ENCODE results near the gene BNIP5.
"Not testable (repeated sequence)": the region's sequence is repeated elsewhere in the genome, so short reads cannot be mapped to it uniquely, and the experiment has no call there.

The BNIP5 gene

DNA sequence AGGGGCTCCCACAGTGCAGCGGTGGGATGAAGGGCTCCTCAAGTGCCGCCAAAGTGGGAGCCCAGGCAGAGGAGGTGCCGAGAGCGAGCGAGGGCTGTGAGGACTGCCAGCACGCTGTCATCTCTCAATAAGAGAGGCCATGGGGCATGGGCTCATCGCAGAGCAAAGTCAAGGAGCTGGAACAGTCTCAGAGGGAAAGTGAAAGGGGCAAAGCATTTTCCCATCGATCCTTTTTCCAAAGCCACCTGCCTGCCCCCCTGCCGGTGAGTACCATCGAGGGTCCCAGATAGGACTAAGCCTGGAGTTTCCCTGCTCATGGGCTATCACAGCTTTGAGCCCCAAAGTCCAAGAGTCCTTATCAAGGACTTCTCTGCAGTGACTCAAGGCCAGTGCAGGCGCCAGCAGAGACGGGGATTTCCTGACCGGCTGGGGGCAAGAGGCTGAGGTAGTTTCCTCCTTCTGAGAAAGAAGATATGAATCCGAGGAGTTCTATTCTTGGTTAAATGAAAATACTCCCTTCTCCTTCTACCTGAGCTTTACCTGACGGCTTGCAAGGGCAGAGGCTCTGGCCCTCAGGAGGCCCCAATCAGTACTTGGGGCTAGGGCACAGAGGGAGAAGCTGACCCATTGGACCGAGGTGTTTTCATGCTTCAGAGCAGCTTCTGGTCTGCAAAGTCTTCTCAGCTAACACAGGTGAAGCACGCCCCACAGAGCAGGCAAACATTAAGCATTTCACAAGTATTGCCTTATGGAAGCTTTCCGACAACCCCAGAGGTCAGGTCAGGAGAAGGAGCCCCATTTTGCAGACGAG is 28.2 kb upstream of the BNIP5 start:
- no peak for DNase-seq

DNA sequence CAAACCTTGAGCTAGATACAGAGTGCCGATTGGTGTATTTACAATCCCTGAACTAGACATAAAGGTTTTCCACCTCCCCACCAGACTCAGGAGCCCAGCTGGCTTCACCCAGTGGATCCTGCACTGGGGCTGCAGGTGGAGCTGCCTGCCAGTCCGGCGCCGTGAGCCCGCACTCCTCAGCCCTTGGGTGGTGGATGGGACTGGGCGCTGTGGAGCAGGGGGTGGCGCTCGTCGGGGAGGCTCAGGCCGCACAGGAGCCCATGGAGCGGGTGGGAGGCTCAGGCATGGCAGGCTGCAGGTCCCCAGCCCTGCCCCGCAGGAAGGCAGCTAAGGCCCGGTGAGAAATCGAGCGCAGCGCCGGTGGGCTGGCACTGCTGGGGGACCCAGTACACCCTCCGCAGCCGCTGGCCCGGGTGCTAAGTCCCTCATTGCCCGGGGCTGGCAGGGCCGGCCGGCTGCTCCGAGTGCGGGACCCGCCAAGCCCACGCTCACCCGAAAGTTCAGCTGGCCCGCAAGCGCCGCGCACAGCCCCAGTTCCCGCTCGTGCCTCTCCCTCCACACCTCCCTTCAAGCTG is 27.5 kb upstream of the BNIP5 start:
- DNase-seq: not testable (repeated sequence)

DNA sequence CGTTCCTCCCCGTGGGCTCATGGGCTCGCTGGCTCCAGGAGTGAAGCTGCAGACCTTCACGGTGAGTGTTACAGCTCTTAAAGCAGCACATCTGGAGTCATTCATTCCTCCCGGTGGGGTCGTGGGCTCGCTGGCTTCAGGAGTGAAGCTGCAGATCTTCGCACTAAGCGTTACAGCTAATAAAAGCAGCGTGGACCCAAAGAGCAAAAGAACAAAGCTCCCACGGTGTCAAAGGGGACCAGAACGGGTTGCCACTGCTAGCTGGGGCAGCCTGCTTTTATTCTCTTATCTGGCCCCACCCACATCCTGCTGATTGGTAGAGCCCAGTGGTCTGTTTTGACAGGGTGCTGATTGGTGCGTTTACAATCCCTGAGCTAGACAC is 26.7 kb upstream of the BNIP5 start:
- DNase-seq: not testable (repeated sequence)

DNA sequence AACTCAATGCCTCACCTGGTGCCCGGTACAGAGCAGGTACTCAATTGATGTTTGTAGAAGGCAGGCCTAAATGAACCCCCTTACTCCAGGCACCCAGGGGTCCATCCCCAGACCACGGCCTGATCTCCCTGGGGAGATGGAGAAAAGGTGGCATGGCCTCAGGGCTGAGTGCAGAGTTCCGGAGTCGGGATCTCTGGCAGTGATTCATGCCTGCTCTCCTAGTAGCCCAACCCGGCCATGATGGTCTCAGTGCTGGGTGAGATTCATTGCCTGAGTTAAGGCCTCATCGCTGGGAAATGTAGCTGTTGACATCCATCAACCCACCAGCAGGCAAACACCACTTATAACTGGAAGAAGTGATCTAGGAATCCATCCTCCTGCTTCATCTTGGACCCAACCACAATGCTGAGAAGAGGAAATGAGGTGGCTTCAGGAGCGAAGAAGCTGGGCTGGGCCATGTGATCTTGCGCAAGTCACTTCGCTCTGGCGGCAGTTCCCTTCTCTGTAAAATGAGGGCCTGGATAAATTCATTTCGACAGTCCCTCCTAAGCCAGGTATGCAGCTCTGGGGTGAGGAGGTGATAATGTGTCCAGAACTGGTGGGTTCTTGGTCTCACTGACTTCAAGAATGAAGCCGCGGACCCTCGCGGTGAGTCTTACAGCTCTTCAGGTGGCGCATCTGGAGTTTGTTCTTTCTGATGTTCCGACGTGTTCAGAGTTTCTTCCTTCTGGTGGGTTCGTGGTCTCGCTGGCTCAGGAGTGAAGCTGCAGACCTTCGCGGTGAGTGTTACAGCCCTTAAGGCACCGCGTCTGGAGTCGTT is 26.1 kb upstream of the BNIP5 start:
- DNase-seq: no peak

DNA sequence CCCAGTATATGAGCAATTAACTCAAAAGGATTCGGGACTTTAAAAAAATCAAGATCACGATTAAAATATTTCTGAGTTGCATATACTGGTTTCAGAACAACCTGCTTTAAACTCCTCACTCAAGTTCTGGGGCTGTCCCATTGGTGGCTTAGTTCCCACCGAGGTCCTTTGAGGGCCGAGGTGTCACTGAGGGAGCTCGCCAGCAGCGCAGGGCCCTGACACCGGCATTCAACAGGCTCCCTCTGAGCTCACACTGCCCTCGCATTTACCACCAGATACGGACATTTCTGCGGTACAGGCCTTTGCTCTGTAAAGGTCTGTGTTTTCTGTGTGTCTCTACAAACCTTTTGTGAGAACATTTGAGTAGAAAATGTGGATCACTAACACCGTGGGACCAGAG is 24.4 kb upstream of the BNIP5 start:
- DNase-seq: no peak

DNA sequence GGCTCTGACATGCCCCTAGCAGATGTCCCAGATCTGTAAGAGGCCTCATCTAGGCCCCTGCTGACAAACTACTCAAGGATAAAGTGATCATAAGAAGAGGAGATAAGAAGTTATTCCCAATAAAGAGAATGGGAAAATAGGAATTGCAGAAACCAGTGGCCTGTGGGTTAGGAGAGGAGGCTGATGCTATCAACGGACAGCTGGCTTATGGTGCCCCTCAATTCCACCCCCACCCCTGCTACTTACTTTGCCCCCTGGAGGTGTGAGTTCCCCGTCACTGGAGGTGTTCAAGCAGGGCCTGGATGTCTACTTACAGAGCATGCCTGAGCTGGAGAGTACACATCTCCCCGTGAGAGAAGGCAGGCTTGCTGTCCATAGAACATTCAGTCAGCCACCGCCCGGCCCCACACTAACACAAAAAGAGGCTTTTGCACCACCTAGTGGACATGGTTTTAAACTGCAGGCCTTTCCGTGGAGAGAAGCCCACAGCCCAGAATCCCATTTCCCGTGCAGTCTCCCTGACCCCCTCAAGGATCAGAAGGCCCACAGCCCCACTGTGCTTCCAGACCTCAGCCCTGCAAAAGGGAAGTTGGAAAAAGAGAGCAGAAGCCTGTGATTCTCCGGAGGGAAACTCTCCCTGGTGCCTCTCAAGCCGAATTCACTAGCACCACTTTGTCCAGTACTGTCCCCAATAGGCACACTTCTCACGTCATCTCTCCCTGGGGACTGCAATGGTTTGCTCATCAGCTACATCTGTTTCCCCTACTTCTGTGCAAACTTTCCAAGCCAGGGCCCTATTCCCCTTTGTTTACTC is 23.8 kb upstream of the BNIP5 start:
- DNase-seq: peak; percentile 70

DNA sequence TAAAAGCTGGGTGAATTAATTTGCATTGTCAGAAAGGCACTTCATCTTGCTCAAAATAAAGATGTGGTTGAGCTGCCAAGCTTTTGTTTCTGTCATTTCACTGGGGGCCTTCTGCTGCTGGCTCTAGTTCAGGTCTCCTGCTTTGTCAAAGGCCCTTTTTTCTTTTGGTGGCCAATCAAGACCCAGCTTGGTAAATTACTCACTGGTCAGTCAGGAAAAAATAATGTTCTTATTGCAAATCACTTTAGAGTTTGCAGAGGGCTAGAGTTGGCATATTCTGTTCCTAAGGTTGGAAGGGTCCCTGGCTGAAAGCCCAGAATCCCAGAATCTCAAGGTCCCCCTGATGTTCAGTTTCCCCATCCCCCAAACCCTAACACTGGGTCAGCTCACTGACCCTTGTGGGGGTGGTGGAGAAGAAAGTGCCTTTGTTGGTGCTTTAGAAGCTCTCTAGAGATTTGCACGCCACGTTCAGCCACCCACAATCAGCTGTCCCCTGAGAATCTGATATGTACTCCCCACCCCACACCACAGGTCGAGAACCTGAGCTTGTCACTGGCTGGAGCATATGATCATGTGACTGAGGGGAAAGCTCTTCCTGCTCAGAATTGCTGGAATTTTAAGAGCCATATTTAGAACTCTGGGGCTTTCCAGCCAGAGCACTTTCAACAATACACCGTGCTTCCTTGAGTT is 21.7 kb upstream of the BNIP5 start:
- no peak for DNase-seq

DNA sequence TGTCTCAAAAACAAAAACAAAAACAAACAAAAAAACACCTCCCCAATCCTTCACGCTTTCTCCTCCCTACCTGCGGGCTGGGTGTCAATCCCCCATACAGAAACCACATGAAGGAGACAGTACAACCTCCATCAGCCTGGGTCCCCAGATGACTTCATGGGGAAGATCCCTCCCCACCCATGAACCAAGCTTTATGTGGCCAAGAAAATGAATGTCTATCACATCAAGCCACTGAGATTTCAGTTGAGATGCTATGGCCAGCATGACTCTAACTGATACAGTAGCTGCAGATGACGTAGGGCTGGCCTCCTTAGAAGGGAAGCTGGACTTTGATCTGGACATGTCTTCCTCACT is 21.2 kb upstream of the BNIP5 start:
- no peak for DNase-seq

DNA sequence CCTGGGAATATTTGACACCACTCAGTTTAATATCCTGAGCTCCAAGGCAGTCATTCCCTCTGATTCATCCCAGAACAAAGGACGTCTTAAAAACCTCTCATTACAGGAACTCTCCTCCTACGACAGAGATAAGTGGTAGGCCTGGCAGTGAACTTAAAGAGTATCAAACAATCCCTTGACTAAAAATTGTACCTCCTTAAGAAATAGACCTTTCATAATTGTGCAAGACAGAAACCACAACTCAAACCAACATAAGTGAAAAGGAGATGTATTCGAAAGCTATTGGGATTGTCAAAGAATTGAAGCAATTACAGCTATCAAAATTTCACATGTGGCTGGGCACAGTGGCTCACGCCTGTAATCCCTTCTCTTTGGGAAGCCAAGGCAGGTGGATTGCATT is 19.1 kb upstream of the BNIP5 start:
- DNase-seq: no peak

DNA sequence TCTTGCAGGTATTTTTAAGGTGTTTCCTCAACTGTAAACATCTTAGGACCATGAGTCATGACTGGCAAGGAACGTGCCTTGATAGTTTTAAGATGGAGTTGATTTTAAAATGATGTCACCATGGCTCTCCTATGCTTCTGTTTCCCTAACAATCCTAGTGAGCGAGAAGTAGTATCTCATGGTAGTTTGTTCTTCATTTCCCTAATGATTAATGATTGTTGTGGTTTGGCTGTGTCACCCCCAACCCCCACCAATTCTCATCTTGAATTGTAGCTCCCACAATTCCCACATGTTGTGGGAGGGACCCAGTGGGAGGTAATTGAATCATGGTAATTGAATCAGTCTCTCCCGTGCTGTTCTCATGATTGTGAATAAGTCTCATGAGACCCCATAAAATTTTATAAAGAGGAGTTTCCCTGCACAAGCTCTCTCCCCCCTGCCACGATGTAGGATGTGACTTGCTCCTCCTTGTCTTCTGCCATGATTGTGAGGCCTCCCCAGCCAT is 16.8 kb upstream of the BNIP5 start:
- DNase-seq: no peak

DNA sequence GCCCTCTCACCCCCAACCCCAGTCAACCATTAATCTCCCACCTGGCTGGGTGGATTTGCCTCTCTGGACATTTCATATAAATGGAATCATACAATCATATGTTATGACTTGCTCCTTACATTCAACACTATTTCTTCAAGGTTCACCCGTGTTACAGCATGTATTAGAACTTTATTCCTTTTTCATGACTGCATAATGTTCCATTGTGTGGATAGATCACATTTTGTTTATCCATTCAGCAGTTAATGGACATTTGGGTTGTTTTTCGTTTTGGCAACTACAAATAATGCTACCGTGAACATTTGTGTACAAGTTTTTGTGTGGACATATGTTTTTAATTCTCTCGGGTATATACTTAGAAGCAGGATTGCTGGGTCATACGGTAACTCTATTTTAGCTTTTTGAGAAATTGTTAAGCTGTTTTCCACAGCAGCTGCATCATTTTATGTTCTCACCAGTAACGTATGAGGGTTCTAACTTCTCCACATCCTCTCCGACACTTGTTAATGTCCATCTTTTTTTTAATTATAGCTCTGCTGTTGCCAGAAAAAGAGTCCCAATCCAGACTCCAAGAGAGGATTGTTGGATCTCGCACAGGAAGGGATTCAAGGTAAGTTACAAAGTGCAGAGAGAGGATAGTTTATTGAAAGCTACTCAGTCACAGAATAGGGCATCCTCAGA is 15.9 kb upstream of the BNIP5 start:
- no peak for DNase-seq

DNA sequence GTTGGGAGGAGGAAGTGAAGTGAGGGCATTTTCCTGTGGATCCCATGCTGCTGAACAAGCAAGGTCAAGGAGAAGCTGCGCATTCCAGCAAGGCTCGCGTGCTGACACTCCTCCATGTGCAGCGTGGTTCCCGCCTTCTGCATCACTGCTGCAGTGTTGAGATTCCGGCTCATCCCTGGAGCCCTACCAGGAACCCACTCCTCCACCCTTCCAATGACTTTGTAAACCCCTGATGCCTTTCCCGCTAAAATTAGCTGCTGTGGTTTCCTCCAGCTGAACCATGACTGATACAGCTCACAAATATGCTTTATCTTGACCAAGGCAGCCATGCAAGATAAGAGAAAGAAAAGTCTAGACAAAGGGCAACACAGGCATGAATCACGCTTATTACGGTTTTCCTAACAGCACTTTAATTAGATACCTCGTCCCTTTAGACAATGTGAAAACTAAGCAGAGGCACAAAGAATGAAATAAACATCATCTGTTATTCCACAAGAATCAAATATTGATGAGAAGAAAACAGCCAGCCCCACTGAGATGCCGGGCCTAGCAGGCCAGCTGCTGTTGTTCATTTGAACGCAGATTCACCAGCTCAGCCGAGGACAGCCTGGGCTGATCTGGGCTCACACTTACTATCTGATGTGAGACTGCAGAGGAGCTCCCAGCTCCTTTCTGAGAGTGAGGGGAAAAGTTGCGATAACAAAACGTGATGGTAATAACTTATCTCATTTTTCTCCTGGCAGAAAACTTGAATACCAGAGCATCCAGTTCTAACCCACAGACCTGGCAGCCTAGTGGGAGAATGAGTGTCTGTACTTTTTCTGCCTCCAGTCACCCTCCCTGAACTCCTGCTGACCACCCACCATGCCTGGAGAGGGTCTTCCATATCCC is 14.2 kb upstream of the BNIP5 start:
- no peak for DNase-seq

DNA sequence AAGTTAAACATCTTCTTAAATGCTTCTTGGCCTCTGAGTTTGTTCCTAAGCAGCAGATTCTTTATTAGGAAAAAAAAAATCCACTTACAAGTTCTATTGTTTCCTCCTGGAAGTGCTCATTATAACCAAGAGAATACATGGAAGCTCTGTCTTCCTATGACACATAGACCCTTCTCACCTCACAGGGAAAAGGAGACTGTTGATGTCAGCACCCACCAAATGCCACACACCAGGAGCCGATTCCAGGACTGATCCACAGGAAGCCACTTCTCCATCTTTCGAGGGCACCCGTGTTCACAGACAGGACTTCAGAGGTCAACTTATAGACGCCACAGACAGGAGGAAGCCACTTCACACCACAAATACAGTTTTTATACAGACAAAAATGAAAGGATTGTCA is 13.4 kb upstream of the BNIP5 start:
- DNase-seq: no peak

DNA sequence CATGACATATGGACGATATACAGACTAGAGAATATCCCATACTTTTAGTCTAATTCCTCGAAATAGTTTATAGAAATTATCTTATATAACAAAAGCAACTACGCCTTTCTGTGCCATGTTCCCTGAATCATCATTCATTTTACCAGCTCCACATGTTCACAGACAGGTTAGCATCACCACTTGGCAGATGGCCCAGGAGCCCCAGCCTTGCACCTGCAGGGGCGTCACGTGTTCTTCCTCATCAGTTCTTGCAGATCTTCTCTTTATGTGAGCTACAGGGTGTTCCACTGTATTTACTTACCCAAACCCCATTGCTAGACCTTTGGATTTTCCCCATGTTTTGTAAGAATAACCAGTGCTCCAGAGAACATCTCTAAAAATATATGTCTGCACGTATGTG is 12.6 kb upstream of the BNIP5 start:
- no peak for DNase-seq

DNA sequence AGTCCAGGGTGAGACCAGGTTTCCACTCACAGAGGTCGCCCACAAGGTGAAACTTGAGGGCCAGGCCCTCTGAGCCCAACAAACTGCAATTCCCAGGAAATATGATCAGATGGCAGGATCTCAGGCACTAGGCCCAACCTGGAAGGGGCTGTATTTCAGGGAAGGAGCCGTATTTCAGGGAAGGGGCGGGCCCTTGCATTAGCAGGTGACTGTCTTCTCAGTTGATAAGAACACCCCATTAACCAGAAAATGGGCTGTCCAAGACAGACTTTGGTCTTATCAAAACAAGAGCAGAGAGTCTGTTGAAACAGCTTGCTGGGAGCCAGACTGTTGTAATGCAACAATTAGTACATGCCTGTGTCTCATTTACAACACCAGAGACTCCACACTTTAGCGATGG is 10.9 kb upstream of the BNIP5 start:
- DNase-seq: no peak

DNA sequence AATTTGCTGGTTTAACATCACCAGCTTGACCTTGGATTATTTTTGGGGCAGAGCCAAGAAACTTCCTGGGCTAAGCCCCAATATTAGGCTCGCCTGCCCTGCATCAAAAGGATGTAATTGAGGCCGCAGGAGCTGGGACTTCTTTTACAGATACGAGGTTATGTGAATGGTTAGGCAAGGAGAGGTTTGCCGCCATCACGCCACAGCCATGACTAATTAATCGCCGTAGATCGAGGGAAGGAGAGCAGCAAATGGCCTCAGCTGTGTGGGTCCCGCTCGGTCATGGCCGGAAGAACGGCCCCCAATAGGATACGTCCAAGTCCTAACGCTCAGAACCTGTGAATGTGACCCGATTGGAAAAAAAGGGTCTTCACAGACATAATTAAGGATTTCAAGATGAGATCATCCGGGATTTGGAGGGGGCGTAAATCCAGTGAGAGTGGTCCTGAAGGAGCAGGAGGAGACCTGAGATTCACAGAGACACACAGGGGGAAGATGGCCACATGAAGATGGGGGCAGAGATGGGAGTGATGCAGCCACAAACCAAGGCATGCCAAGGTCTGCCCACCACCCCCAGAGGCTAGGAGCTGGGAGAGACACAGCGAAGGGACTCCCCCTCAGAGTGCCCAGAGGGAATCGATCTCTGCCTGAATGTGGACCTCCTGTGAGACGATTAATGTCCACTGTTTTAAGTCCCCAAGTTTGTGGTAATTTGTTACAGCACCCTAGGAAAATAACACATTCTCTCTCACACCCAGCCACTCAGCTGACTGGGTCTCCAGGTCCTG is 10.0 kb upstream of the BNIP5 start:
- DNase-seq: no peak

DNA sequence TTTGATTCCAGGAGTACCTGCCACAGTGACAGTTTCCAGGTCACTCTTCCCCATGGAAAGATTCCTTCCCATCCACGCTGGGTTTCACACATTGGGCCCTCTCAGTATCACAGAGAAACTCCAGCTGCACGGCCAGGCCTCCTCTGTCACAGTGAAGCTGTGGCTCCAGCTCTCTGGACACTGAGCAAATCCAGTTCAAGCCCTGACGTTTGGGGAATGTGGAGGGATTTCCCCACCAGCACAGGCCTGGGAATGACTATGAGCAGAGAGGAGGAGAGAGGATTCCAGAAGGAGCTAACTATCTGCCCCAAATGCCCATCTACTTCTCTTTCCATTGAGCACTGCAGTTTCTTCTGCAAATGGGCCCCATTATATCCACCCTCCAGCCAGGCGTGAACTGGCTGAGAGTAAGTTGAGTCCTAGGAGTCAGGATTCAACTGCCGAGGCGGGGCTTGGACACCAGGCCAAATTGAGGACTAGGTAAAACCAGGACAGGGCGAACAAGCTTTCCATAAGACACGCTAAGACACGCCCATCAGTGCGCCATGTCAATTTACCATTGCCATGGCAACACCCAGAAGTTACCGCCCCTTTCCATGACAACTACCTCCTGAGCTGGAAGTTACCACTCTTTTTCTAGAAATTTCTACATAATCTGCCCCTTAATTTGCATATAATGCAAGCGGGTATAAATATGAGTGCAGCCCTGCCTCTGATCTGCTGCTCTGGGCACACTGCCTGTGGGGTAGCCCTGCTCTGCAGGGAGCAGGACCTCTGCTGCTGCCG is 9.2 kb upstream of the BNIP5 start:
- DNase-seq: no peak

DNA sequence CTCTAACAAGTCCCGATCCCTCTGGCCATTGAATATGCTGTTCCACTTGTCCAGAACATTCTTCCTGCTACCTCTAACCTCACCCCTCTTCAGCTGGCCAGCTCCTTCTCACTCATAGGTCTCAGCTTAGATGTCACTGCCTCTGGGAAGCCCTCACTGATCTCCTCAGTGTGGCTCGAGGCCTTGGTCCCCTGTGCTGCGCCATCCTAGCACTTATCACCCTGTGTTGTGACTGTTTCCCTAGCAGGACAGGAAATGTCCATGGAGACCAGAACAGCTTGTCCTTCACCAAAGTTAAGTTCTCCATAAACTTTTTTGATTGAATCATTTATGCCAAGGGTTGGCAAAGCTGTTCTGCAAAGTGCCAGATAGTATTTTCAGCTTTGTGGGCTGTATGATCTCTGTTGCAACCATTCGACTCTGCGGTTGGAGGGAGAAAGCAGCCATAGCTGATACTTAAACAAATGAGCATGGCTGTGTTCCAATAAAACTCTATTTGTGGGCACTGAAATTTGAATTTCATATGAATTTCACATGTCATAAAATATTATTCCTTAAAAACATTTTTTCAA is 6.5 kb upstream of the BNIP5 start:
- DNase-seq: no peak

Measured in activated CD8-positive, alpha-beta memory T cell treated with anti-CD3 and anti-CD28 coated beads, Interleukin-2, amount 50 U/mL, for 4 hours (primary cell).